GM18520 (cell line): Measurements from ENCODE around the gene HNRNPA2B1.
"Not testable (repeated sequence)": the region's sequence is repeated elsewhere in the genome, so short reads cannot be mapped to it uniquely, and the experiment has no call there.

Experiments used
- ATAC-seq: cut with Tn5 transposase; IDR thresholded peaks from one replicate; pipeline ENCODE4 v1.9.1; 2021; ENCODE audit not compliant: unreplicated experiment

HNRNPA2B1 gene

DNA sequence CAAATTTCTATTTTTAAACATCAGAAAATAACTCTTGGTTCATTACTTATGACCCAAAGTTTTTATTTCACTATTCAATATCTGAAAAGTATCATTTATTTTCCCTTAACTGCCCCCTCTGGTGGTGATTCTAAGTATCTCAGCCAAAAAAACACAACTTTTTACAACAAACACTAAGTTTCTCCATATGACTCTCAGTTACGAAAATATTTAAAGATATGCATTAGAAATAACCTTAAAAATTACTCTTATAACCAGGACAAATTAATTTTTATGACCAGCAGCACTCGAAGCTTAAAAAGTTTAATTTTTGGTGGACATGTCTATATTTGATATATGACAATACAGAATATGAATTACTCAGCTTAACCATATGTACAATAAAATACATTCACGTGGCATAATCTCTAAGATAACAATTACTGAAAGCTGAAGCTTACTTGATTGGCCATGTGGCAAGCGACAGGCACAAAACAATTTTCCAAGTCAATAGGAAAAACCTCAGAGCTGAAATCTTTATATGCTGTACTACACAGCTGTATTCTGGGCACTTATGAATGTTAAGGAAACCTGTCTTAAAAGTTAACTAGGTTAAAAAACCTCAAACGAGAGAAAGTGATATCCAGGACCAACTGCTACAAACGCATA is 2.3 kb downstream of the HNRNPA2B1 start:
- ATAC-seq, result no peak

- ATAC-seq, result no peak
Measured at GRCh38 chr7:26197153-26198115, 3.1 kb downstream of the HNRNPA2B1 start.

DNA sequence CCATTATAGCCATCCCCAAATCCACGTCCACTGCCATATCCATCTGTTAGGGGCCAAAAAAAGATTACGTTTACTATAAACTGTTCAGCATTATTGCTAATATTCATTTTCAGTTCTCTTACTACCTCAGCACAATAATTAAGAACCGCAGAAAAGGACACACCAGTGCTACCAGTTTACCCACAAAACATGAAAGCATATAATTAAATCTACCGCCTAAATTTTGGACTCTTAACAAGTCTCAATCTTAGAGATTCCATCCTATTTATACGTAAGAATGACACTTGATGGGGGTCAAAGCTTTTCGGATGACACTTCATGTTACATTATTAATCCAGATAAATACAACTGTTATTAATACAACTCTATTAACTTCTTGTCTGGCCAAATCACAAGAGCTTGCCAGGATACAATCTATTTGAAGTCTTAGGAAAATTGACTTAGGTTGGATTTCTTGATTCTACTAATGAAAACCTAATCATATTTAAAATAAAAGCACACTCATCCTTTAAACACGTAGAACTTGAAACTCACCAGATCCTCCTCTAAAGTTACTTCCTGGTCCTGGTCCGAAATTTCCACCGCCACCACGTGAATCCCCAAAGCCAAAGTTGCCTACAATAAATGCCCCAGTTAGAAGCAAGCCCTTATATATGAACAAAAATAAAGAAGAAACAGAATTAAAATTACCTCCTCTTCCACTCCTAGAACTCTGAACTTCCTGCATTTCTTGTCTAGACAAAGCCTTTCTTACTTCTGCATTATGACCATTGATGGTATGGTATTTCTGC is 4.5 kb downstream of the HNRNPA2B1 start:
- no peak for ATAC-seq

GRCh38 chr7:26195182-26195581 is 5.4 kb downstream of the HNRNPA2B1 start:
- no peak for ATAC-seq

DNA sequence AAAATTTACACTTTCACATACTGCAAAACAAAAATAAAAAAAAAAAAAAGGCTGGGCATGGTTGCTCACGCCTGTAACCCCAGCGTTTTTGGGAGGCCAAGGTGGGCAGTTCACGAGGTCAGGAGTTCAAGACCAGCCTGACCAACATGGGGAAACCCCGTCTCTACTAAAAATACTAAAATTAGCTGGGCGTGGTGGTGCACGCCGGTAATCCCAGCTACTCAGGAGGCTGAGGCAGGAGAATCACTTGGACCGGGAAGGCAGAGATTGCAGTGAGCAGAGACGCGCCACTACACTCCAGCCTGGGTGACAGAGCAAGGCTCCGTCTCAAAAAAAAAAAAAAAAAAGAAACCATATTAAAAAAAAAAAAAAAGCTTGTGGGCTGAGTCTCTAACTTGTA is 5.8 kb downstream of the HNRNPA2B1 start:
- not testable (repeated sequence) for ATAC-seq

GRCh38 chr7:26193432-26194207 is 6.9 kb downstream of the HNRNPA2B1 start:
- ATAC-seq, result no peak

DNA sequence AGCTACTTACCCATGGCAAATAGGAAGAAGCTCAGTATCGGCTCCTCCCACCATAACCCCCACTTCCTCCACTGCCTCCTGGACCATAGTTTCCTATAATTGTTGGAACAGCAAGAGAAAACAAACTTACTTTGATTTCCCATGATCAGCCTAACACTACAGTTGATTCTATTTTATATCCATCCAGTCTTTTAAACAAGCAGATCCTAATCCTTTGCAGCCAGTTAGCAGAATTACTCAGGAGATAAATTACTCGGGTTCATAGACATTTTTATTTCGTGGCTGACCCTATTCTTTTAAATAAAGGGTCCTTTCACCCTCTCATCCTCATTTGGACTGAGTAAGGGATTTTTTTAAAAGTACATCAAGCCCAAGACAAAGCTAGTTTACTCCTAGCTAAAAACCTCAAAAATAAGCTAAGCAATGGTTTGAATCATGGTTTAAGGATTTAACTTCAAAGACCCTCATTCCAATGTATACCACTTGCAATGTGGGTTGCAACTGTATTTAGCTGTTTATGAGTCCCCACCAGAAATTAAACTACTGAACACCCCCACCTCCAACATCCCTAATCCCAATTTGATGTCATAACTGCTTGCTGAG is 8.0 kb downstream of the HNRNPA2B1 start:
- ATAC-seq, result no peak

- no peak for ATAC-seq
Measured at GRCh38 chr7:26191974-26192479, 8.5 kb downstream of the HNRNPA2B1 start.

DNA sequence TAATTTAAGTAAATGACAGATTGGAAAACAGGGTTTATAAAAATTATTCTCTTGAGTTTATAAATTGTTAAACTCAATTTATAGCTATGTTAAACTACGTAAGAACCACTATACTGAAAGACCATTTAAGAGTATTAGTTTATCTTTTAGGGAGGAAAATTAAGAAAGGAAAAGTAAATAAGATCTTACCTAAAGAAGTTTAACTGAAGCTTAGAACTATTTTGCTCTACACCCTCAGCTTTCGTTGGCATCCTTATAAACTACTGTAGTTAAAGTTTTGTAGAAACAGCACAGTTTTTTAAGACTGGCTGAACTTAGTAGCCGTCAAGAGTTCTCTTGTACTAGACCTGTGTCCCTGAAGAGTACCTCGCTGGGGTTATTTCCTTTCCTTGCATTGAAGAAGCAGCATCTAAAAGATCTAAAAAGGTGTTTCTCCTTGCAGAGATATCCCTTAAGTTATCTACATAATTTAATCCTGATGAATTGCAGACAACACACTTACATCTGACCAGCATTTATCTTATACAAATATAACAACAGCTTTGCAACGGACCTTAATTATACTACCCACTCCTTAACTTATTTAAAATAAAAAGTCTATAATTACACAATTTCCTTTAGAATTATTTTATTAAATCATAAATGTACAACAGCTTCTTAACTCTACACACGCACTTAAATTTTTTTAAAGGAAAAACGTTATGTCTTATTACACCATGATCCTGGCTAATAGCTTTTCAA is 9.1 kb downstream of the HNRNPA2B1 start:
- ATAC-seq, result no peak

- ATAC-seq, result no peak
Measured at GRCh38 chr7:26190417-26190869, 10.1 kb downstream of the HNRNPA2B1 start.

DNA sequence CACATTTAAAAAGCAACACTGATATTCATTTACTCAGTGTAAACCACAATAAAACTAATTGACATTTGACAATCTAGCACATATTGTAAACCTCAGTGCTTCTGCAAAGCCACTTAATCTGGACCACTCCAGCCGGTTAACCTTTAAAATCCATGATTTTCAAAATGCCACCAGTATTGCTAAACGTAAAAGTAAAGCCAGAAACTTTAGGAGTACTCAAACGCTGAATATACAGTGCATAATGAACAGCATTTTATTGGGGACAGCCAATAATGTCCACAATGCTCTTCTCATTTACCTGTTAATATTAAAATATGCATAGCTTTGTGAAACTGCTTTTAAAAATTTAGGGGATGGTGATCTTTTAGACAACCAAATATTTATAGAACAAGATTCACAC is 10.8 kb downstream of the HNRNPA2B1 start:
- ATAC-seq, result no peak

DNA sequence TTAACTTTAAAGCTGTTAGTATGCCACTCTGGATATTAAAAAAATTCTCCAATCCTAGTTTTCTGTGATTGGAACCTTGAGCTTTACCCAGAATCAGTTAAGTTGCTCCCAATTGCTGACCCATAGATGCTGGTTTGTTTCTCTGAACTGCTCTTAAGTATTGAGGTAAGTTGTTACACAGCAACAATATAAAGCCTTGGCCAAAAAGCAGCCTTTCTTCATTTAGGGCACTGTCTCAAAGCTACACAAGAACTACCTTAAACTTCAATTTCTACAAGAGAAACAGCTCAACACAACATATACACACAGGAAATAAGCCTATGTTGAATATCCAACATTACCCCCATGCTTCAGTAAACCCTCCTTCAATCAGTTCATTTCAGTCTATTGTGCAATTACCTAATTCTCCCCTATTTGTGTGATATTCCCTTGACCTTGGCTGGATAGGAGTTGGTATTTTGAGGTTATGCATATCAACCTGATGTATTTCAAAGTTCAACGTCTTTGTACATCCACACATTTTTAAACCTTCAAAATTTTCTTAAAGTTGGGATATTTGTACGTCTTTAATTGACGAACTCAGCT is 11.5 kb downstream of the HNRNPA2B1 start:
- ATAC-seq, result no peak

- no peak for ATAC-seq
Measured at GRCh38 chr7:26188206-26188956, 12.2 kb downstream of the HNRNPA2B1 start.

GRCh38 chr7:26187380-26188205 is 13.0 kb downstream of the HNRNPA2B1 start:
- ATAC-seq, result no peak

DNA sequence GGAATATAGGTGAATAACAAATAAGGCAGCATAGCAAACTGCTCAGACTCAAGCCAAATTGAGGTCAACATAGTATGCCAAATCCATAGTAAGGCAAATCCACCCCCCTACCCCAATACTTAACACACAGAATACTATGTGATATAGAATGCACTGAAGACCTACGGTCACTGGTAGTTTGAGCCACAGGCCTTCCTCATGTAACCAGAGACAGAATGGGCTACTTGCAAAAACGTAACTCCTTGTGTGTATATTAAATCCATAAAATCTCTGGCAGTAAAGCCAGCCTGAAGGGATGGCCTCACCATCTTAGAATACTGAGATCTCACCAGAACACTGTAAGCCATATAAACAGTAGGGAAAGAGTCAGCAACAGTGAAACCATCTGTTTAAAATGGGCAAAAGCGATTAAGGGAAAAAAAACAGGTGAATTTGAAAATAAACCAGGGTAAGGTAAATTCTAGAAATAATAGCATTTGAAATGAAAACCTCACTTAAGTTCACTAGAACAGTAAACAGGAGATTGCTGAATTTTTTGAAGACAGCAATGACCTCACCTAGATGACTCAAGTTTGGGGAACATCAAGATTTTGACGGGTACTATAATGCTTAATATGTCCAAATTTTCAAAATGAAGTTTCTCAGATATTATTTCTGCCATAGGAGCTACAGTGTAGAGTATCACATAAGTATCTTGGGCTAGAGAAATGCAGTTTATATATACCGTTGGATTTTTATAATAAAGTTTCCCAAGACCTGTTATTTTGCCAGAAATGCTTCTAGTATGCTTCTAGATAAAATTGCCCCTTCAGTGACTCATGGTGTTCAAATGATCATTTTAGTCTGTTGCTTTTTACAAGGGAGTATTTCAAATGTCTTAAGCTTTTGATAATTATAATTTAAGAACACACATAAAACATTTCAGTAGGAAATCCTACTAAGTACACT is 13.9 kb downstream of the HNRNPA2B1 start:
- ATAC-seq, result no peak

GRCh38 chr7:26185844-26186180 is 14.7 kb downstream of the HNRNPA2B1 start:
- no peak for ATAC-seq
